Sciatic nerve (tissue), 2 donors: Measurements from ENCODE around the gene NKD1. TPM values are rescaled to one million over a fixed set of nuclear protein-coding genes. Genes with fewer than 3 reads are reported as not detected.
"Not testable (repeated sequence)": the region's sequence is repeated elsewhere in the genome, so short reads cannot be mapped to it uniquely, and the experiment has no call there.

Experiments
- ATAC-seq: fragments of 200-7000 bp; cut with Tn5 transposase; one replicate; pipeline ENCODE4 v1.9.1; 2020; ENCODE audit warnings: mild to moderate bottlenecking, moderate library complexity
- DNase-seq: peaks from one replicate; pipeline ENCODE4 v3.0.0-alpha.2; 2020; ENCODE audit warnings: low spot score
- intact Hi-C: fragments of 100-400 bp; cut with DNase I; formaldehyde crosslinking; loops from one replicate; pipeline ENCODE4 v1.14.2; 2022
- total RNA-seq: library from RNA; stranded (reverse); fragmentation: NEBNext Ultra II Directional; extraction: Animal tissue kit (Norgen Biotek cat#: 25700); gene quantifications from one replicate; pipeline ENCODE4 v1.2.1, GENCODE V29; 2021
- donor health status: DM: no; HTN: no; CAD: no.
- donor health status: DM: no; HTN: no; CAD: no.

The NKD1 gene
- total RNA-seq, 1 donor from 2014 or later, result 37.0 TPM

DNA sequence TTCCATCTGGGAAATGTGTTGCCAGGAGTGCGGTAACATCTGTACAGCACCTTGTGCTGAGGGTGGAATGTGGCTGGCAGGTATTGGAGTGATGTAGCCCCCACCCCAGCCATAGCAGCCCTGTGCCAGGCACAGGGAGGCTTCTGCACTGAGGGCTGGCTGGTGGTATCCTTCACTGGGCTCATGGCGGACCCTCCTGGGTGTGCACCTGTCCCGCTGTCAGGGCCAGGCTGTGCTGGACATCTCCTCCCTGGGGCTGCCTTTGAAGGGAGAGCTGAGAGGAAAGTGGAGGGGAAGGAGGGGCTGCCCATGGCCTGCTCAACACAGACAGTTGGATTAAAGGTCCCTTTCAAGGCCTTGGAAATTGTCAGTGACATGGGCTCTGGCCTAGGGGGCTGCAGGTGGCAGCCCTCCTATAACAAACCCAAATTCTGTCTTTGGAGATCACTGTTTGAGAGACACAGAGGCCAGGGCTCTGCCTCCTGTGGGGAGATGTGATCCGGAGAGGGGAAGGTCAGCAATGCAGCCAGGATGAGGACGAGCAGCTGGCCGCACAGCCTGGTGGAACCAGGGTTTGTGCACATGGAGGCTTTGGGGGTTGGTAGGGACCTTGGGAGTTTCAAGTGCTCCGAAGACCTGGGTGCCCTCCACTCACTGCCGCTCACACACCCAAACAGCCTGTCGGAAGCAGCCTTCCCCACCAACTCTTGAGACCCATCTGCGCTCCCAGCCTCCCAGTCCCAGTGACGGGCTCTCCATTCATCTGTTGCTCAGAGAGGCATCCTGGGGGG is 22.8 kb downstream of the NKD1 start:
- ATAC-seq (no peak), DNase-seq (no peak)
- intact Hi-C loops, result no loop called here

DNA sequence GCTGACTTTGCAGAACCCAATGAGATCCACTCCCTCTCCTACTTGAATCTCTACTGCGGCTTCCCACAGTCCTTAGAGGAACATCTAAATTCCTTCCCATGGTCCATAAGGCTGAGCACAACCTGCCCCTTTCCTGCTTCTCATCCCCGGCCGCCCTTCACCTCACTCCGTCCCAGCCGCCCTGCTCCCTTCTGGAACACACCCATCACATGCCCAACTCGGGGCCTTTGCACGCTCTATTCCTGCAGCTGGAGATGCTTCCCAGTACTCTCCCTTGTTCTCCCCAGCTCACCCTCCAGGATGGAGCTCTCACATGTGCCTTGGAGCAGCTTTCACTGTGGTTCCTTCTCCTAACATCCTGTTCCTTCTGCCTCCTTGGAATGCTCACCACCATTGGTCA is 23.6 kb downstream of the NKD1 start:
- no peak for DNase-seq
- no peak for ATAC-seq
- intact Hi-C loops, result no loop called here

DNA sequence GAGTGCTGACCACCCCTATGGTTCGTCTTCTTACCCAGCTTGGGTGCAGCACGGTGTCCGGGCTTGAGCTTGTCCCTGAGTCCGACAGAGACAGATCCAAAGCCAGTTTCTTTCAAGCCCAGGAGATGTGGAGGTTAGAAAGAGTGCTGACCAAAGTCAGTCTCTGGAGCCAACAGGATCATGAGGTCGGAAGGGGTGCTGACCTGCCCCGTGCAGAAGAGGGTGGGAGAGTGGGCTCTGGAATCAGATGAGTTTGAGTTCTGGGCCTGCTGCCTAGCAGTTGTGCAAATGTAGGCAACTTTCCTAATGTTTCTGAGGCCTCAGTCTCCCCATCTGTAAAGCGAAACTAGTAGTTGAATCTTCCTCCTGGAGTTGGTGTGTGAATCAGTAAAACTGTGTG is 24.5 kb downstream of the NKD1 start:
- ATAC-seq, result peak; percentile 56
- no peak for DNase-seq
- intact Hi-C loops, result no loop called here

- ATAC-seq (no peak), DNase-seq (no peak)
- intact Hi-C loops, result no loop called here
Measured at GRCh38 chr16:50573279-50573678, 25.1 kb downstream of the NKD1 start.

DNA sequence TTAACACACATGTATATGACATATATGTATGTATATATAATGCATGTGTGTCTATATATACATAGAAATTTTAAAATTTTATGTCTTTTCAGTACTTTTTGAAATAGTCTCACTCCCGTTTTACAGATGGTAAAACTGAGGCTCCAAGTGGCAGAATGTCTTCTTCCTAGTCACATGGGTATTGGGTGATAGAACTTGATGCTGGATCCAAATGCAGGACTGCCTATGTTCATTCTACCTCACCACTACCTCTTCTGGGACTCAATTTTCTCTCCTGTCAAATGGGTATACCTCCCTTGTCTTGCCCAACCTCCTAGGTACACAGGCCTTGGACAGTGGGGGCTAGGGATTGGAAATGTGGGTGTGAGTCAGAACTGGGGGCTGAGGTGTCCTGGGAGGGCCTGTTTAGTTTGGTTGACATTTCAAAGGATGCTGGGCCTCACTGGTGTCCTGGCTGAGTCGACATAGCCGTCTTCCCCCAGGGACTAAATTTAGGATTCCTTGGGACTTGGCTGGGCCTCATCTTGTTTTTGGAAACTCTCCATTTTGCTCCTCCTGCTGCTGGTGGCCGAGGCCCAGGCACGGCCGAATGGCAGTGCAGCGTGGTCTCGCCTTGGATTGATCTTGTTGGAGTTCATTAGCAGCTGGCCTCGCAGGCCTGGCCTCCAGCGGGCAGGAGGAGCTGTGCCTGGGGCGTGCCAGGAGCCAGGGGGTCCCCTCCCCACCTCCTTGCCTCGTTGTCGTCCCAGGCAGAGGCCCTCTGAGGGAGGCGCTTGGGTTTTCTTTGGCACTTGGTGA is 25.9 kb downstream of the NKD1 start:
- no peak for DNase-seq
- ATAC-seq, result peak; percentile 48
- intact Hi-C loops, result no loop called here

GRCh38 chr16:50574745-50575136 is 26.5 kb downstream of the NKD1 start:
- DNase-seq, result no peak
- intact Hi-C loops, result no loop called here
- peak; percentile 47 for ATAC-seq

DNA sequence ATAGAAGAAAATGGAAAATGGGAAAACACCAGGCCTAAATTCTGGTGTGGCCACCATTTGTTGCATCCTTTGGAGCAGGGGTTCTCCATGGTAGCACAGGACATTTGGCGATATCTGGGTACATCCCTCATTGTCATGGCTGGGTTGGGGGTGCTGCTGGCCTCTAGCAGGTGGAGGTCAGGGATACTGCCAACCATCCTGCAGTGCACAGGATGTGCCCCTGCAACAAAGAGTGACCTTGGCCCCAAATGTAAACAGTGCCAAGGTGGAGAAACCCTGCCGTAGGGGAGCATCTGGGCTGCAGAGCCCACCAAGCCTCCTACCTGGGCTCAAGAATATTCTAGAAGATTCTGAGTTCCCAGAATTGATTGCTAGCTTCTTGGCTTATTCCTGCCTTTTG is 27.5 kb downstream of the NKD1 start:
- no peak for ATAC-seq
- intact Hi-C loops, result no loop called here
- DNase-seq, result no peak

- DNase-seq (no peak), ATAC-seq (no peak)
- intact Hi-C loops, result no loop called here
Measured at GRCh38 chr16:50576403-50577113, 28.4 kb downstream of the NKD1 start.

GRCh38 chr16:50578137-50578536 is 29.9 kb downstream of the NKD1 start:
- ATAC-seq, result no peak
- intact Hi-C loops, result no loop called here
- no peak for DNase-seq

DNA sequence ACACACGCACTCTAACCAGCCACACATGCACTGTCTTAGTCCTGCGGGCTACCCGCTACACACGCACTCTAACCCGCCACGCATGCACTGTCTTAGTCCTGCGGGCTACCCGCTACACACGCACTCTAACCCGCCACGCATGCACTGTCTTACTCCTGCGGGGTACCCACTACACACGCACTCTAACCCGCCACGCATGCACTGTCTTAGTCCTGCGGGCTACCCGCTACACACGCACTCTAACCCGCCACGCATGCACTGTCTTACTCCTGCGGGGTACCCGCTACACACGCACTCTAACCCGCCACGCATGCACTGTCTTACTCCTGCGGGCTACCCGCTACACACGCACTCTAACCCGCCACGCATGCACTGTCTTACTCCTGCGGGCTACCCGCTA is 31.2 kb downstream of the NKD1 start:
- DNase-seq, intact Hi-C loops, ATAC-seq: not testable (repeated sequence)

DNA sequence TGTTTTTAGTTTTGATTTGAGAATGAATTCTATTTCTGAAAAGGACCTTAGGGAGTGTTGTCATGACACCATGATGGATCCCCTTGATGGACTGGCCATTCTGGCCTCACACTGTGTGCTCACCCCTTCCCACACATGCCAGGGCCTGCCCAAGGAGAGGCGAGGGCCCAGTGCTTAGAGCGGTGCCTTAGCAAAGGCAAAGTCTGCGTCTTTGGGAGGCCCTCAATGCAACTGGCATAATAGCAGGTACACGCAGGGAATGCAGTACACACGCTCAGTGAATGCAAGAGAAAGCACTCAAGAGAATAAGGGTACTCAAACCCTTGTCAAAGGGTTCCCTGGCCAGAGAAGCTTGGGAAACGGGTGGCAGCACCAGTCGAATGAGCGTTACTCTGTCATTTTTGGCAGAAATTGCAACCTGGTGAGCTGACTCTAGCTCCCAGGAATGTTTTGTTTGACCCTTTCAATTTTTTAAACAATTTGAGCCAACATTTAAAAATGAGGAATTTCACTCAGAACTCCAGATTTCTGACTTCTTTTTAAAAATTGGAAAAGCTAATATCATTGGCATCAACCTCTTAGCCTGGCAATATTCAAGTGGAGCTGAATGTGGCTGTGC is 32.1 kb downstream of the NKD1 start:
- DNase-seq, result no peak
- intact Hi-C loops, result no loop called here
- ATAC-seq, result no peak

- intact Hi-C loops, result no loop called here
- ATAC-seq, result no peak
- DNase-seq, result no peak
Measured at GRCh38 chr16:50581845-50582244, 33.6 kb downstream of the NKD1 start.

- intact Hi-C loops, result no loop called here
- DNase-seq (no peak), ATAC-seq (no peak)
Measured at GRCh38 chr16:50583211-50583610, 35.0 kb downstream of the NKD1 start.

DNA sequence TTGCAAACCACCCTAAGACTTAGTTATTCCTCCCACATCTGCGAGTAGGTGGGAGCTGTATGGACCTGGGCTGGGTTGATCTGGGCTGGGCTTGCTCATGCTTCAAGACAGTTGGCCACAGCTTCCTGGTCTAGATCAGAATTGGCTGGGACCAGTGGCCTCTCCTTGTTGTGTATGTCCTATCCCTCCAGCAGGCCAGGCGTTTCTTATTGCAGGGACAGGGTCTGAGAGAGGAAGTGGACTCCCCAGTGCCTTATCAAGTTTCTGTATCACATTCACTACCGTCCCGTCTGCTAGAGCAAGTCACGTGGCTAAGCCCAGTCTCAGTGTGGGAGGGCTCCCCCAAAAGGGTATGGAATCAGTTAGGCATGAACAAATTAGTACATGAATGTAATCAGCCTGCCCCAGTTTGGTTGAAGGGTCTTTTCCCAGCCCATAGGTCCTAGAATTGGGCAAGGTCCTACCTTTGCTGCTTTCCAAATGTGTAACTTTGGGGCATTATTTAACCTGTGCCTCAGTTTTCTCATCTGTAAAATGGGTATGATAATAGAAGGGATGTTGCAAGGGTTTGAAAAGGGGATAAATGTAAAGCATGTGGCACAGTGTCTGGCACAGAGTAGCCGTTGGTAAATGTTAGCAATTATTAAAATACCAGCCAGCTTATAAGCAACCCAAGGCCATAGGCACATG is 36.0 kb downstream of the NKD1 start:
- DNase-seq, result no peak
- intact Hi-C loops, result no loop called here
- no peak for ATAC-seq

GRCh38 chr16:50585331-50585776 is 37.2 kb downstream of the NKD1 start:
- ATAC-seq, result peak; percentile 79

DNA sequence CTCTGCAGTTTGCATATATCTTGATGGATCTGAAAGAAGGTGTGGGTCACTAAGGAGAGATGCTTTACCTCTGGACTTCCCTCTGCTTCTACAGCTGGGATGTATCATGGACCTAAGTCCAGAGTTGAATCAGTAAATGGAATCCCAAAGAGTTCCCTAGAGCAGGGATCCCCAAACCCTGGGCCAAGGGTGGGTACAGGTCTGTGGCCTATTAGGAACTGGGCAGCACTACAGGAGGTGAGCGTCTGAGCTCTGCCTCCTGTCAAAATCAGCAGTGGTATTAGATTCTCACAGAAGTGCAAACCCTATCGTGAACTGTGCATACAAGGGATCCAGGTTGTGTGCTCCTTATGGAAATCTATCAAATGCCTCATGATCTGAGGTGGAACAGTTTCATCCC is 39.3 kb downstream of the NKD1 start:
- intact Hi-C loops, result no loop called here
- no peak for DNase-seq
- ATAC-seq, result no peak

More at GRCh38 chr16:50585331-50585776, 37.2 kb downstream of the NKD1 start:
- intact Hi-C loops, result no loop called here
- DNase-seq, result peak; percentile 80

GRCh38 chr16:50588276-50588675 is 40.1 kb downstream of the NKD1 start:
- intact Hi-C loops, result no loop called here
- ATAC-seq, result no peak
- no peak for DNase-seq

- no peak for ATAC-seq
- intact Hi-C loops, result no loop called here
Measured at GRCh38 chr16:50591209-50591608, 43.0 kb downstream of the NKD1 start.

More at GRCh38 chr16:50591209-50591608, 43.0 kb downstream of the NKD1 start:
- DNase-seq, result no peak
